NCI-H2227 treated with DMSO at 0.1 percent for 48 hours (cell line): ENCODE measurements around the gene UPK3B.
"Not testable (repeated sequence)": the region's sequence is repeated elsewhere in the genome, so short reads cannot be mapped to it uniquely, and the experiment has no call there.

Experiments used
- DNase-seq: peaks from one replicate; lab custom pipeline; 2025; lab: John Stamatoyannopoulos, UW

The UPK3B gene

GRCh38 chr7:76492139-76492538, 18.2 kb upstream of the UPK3B start:
- DNase-seq, result not testable (repeated sequence)

- not testable (repeated sequence) for DNase-seq
Observed at GRCh38 chr7:76495717-76496116, 14.6 kb upstream of the UPK3B start.

GRCh38 chr7:76497918-76498582, 12.3 kb upstream of the UPK3B start:
- DNase-seq, result not testable (repeated sequence)

- not testable (repeated sequence) for DNase-seq
Observed at GRCh38 chr7:76498583-76499200, 11.7 kb upstream of the UPK3B start.

GRCh38 chr7:76499201-76499923, 11.0 kb upstream of the UPK3B start:
- DNase-seq, result not testable (repeated sequence)

- not testable (repeated sequence) for DNase-seq
Observed at GRCh38 chr7:76499924-76500241, 10.5 kb upstream of the UPK3B start.

GRCh38 chr7:76502224-76502623, 8.1 kb upstream of the UPK3B start:
- not testable (repeated sequence) for DNase-seq

GRCh38 chr7:76502836-76503235, 7.5 kb upstream of the UPK3B start:
- not testable (repeated sequence) for DNase-seq

- not testable (repeated sequence) for DNase-seq
Observed at GRCh38 chr7:76503244-76503643, 7.1 kb upstream of the UPK3B start.

- DNase-seq, result not testable (repeated sequence)
Observed at GRCh38 chr7:76504351-76505167, 5.8 kb upstream of the UPK3B start.

GRCh38 chr7:76505168-76506080, 4.9 kb upstream of the UPK3B start:
- DNase-seq, result no peak

- DNase-seq, result no peak
Observed at GRCh38 chr7:76506081-76506440, 4.3 kb upstream of the UPK3B start.

GRCh38 chr7:76506643-76507042, 3.7 kb upstream of the UPK3B start:
- DNase-seq, result not testable (repeated sequence)

GRCh38 chr7:76507723-76508406, 2.5 kb upstream of the UPK3B start:
- no peak for DNase-seq

- not testable (repeated sequence) for DNase-seq
Observed at GRCh38 chr7:76511200-76511910, 1.0 kb downstream of the UPK3B start.

GRCh38 chr7:76511911-76512885, 1.8 kb downstream of the UPK3B start:
- DNase-seq, result not testable (repeated sequence)

- no peak for DNase-seq
Observed at GRCh38 chr7:76512941-76513816, 2.8 kb downstream of the UPK3B start.
